ENCODE measurements around the gene STAC3. TPM values are rescaled to one million over a fixed set of nuclear protein-coding genes. Genes with fewer than 3 reads are reported as not detected.

STAC3 gene
- total and polyA plus RNA-seq, 2 donors from 2014 or later = 1.5 to 3.1 TPM

DNA sequence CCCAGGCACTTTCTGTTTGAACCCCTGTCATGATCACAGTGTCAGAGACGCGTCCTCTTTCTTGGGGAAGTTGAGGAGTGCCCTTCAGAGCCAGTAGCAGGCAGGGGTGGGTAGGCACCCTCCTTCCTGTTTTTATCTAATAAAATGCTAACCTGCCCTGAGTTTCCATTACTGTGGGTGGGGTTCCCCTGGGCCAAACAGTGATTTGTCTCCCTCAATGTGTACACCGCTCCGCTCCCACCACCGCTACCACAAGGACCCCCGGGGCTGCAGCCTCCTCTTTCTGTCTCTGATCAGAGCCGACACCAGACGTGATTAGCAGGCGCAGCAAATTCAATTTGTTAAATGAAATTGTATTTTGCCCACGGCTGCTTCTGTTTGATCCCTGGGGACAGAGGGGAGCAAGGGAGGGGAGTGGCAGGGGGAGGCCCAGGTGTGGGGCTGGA is 16.4 kb downstream of the STAC3 start:
- peaks cover 1 to 19% (median 4%) of the 10 kb centered on the region in 3 donors for H3K4me1 ChIP-seq (ENCODE audit: control insufficient read depth in 2 of 3, insufficient read depth in 2 of 3, low read depth in 1 of 3, low read length in 3 of 3)
- H3K9me3 ChIP-seq (ENCODE audit: control insufficient read depth in 2 of 3, insufficient read depth in 1 of 3, low read length in 3 of 3) = no peaks in the 10 kb centered on the region
- no peak for FAIRE-seq
- H3K36me3 ChIP-seq (ENCODE audit: control insufficient read depth in 2 of 3, insufficient read depth in 3 of 3, low read length in 3 of 3) = peaks cover 3 to 26% (median 11%) of the 10 kb centered on the region in 3 donors
- H3K27me3 ChIP-seq (ENCODE audit: control insufficient read depth, insufficient read depth, low read length) = peaks cover 17% of the 10 kb centered on the region
- intact Hi-C loops (cut with DNase I) = no loop called here
- H3K9ac ChIP-seq (ENCODE audit: low read length in 3 of 3) = no peak overlapping the region
- H3K27ac ChIP-seq (ENCODE audit: low read depth in 2 of 2, low read length in 2 of 2) = no peak overlapping the region
- TF ChIP-seq, protein P1, sequence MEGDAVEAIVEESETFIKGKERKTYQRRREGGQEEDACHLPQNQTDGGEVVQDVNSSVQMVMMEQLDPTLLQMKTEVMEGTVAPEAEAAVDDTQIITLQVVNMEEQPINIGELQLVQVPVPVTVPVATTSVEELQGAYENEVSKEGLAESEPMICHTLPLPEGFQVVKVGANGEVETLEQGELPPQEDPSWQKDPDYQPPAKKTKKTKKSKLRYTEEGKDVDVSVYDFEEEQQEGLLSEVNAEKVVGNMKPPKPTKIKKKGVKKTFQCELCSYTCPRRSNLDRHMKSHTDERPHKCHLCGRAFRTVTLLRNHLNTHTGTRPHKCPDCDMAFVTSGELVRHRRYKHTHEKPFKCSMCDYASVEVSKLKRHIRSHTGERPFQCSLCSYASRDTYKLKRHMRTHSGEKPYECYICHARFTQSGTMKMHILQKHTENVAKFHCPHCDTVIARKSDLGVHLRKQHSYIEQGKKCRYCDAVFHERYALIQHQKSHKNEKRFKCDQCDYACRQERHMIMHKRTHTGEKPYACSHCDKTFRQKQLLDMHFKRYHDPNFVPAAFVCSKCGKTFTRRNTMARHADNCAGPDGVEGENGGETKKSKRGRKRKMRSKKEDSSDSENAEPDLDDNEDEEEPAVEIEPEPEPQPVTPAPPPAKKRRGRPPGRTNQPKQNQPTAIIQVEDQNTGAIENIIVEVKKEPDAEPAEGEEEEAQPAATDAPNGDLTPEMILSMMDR (IDR thresholded peaks at IDR 0.05; ENCODE audit: borderline replicate concordance, extremely low read depth, insufficient read depth) = no peak
- H3K4me3 ChIP-seq (ENCODE audit: low read length in 3 of 3) = no peak overlapping the region
- peak in 1 of 5 donors; percentile 64 for DNase-seq

DNA sequence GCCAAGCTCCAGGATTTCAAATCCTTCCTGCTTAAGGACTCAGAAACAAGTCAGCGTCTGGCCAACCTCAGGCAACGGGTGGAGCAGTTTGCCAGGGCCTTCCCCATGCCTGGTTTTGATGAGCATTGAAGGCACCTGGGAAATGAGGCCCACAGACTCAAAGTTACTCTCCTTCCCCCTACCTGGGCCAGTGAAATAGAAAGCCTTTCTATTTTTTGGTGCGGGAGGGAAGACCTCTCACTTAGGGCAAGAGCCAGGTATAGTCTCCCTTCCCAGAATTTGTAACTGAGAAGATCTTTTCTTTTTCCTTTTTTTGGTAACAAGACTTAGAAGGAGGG is 16.8 kb downstream of the STAC3 start:
- H3K27me3 ChIP-seq (ENCODE audit: control insufficient read depth, insufficient read depth, low read length) = peaks cover 13% of the 10 kb centered on the region
- H3K9ac ChIP-seq (ENCODE audit: low read length in 3 of 3) = no peak overlapping the region
- no peaks in the 10 kb centered on the region for H3K9me3 ChIP-seq (ENCODE audit: control insufficient read depth in 2 of 3, insufficient read depth in 1 of 3, low read length in 3 of 3)
- H3K4me3 ChIP-seq (ENCODE audit: low read length in 3 of 3) = no peak overlapping the region
- H3K36me3 ChIP-seq (ENCODE audit: control insufficient read depth in 2 of 3, insufficient read depth in 3 of 3, low read length in 3 of 3) = peaks cover 3 to 26% (median 11%) of the 10 kb centered on the region in 3 donors
- intact Hi-C loops (cut with DNase I) = no loop called here
- TF ChIP-seq, protein P1 (IDR thresholded peaks at IDR 0.05; ENCODE audit: borderline replicate concordance, extremely low read depth, insufficient read depth) = no peak
- H3K27ac ChIP-seq (ENCODE audit: low read depth in 2 of 2, low read length in 2 of 2) = no peak overlapping the region
- peaks cover 0 to 15% (median 6%) of the 10 kb centered on the region in 3 donors for H3K4me1 ChIP-seq (ENCODE audit: control insufficient read depth in 2 of 3, insufficient read depth in 2 of 3, low read depth in 1 of 3, low read length in 3 of 3)
- no peak for DNase-seq
- FAIRE-seq = no peak

DNA sequence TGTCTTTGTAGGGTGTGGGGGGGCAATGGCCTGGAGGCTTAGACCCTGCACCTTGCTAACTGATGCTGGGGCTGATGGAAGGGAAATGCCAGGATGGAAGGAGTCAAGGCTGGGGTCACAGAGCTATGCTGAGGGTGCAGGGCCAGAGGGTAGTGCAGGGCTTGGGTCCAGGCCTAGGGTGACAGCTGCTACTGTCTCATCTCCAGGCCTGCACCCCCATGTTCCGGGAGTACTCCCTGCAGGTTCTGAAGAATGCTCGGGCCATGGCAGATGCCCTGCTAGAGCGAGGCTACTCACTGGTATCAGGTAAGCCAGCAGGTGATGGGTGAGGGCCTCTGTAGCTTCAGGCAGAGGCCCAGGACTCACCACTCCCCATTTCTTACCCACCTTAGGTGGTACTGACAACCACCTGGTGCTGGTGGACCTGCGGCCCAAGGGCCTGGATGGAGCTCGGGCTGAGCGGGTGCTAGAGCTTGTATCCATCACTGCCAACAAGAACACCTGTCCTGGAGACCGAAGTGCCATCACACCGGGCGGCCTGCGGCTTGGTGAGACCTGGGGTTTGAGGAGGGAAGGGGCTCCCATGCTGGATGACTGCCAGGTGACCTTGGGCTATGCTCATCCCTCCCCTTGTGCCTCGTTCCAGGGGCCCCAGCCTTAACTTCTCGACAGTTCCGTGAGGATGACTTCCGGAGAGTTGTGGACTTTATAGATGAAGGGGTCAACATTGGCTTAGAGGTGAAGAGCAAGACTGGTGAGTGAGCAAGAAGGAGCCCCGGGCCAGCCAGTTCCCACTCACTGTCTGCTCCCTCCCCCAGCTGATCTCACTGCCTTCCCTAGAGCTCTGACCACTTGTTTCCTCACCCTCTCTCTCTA is 17.4 kb downstream of the STAC3 start:
- Histone ChIP-seq H3K27ac (ENCODE audit: low read depth in 2 of 2, low read length in 2 of 2) (no peak overlapping the region), H3K4me1 (ENCODE audit: control insufficient read depth in 2 of 3, insufficient read depth in 2 of 3, low read depth in 1 of 3, low read length in 3 of 3) (peaks cover 0 to 11% (median 8%) of the 10 kb centered on the region in 3 donors), H3K27me3 (ENCODE audit: control insufficient read depth, insufficient read depth, low read length) (peaks cover 10% of the 10 kb centered on the region), H3K36me3 (ENCODE audit: control insufficient read depth in 2 of 3, insufficient read depth in 3 of 3, low read length in 3 of 3) (peaks cover 3 to 26% (median 11%) of the 10 kb centered on the region in 3 donors), H3K4me3 (ENCODE audit: low read length in 3 of 3) (no peak overlapping the region), H3K9ac (ENCODE audit: low read length in 3 of 3) (no peak overlapping the region), H3K9me3 (ENCODE audit: control insufficient read depth in 2 of 3, insufficient read depth in 1 of 3, low read length in 3 of 3) (no peaks in the 10 kb centered on the region)
- intact Hi-C loops (cut with DNase I) = no loop called here
- TF ChIP-seq, protein P1 (IDR thresholded peaks at IDR 0.05; ENCODE audit: borderline replicate concordance, extremely low read depth, insufficient read depth) = no peak
- no peak for FAIRE-seq
- peak in 2 of 5 donors; percentile 47 to 56 for DNase-seq

Data from kidney (tissue), 14 donors.